K562 (cell line): ENCODE measurements around the gene RNF214. TPM values are rescaled to one million over a fixed set of nuclear protein-coding genes. Genes with fewer than 3 reads are reported as not detected.

ENCODE experiments used
- ADNP ChIP-seq: fragments of 200-800 bp; sonication (Bioruptor generic); IDR thresholded peaks from 2 replicates; pipeline ENCODE4 v1.6.1; 2016; ENCODE audit warnings: missing genetic modification characterization, missing compliant biosample characterization
- NBN ChIP-seq: fragments of 450-650 bp; IDR thresholded peaks from 2 replicates; pipeline ENCODE4 v1.6.1; 2016; ENCODE audit warnings: low read depth, mild to moderate bottlenecking
- NFE2L1 ChIP-seq: fragments of 450-650 bp; IDR thresholded peaks from 2 replicates; pipeline ENCODE4 v1.6.1; 2016; ENCODE audit warnings: missing genetic modification characterization, low read depth, mild to moderate bottlenecking, missing compliant biosample characterization, moderate library complexity, borderline replicate concordance
- NR3C1 ChIP-seq: sonication (generic); formaldehyde crosslinking; IDR thresholded peaks from 2 replicates; pipeline ENCODE4 v1.8.1; 2022; ENCODE audit warnings: missing genetic modification reagents
- ZNF274 ChIP-seq: IDR thresholded peaks from 2 replicates; pipeline ENCODE4 v1.6.1; 2011; ENCODE audit warnings: low read depth, mild to moderate bottlenecking, low read length, moderate library complexity, borderline replicate concordance
- polyA plus RNA-seq, 8 experiments: library from polyadenylated mRNA; depleted of rRNA in 4 of 8; stranded (reverse) in 5 of 8; unstranded in 3 of 8; fragments of >200 nt; fragmentation: Nextera tagmentation in 2 of 8; fragmentation: Illumina TruSeq in 1 of 8; extraction: Ambion mirVana in 2 of 8; extraction: Trizol in 1 of 8; gene quantifications; 2 replicates each; pipeline versions ENCODE4 v1.2.1 to v1.2.3, GENCODE V29; 2011 to 2014; ENCODE audit warnings: inconsistent platforms in 1 of 8, missing spikeins in 1 of 8
- total RNA-seq, 7 experiments: library from RNA; depleted of rRNA in 6 of 7; stranded (reverse); fragments of >200 nt in 6 of 7; fragmentation: Illumina TruSeq in 2 of 7; extraction: Trizol in 2 of 7; gene quantifications; 2 replicates each; pipeline versions ENCODE4 v1.2.1 to v1.2.3, GENCODE V29; 2011 to 2021; ENCODE audit warnings: low replicate concordance in 1 of 7
- TF ChIP-seq, protein P1 (sequence below): fragments of 450-650 bp; IDR thresholded peaks from 2 replicates; pipeline ENCODE4 v1.6.1; 2016; ENCODE audit warnings: low read depth

RNF214 gene
- total and polyA plus RNA-seq, 9 of the 15 experiments (the other 6 are each of a cell fraction or from before 2014, with no cell fraction given), result 6.6 to 24.8 (median 11.9) TPM

DNA sequence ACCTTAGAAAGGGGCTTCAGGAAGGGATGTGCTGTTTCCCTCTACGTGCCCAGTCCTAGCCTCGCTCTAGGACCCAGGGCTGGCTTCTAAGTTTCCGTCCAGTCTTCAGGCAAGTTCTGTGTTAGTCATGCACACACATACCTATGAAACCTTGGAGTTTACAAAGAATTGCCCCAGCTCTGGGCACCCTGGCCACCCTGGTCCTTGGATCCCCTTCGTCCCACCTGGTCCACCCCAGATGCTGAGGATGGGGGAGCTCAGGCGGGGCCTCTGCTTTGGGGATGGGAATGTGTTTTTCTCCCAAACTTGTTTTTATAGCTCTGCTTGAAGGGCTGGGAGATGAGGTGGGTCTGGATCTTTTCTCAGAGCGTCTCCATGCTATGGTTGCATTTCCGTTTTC lies 35.5 kb upstream of the RNF214 start (continued):
- TF ChIP-seq, protein P1, sequence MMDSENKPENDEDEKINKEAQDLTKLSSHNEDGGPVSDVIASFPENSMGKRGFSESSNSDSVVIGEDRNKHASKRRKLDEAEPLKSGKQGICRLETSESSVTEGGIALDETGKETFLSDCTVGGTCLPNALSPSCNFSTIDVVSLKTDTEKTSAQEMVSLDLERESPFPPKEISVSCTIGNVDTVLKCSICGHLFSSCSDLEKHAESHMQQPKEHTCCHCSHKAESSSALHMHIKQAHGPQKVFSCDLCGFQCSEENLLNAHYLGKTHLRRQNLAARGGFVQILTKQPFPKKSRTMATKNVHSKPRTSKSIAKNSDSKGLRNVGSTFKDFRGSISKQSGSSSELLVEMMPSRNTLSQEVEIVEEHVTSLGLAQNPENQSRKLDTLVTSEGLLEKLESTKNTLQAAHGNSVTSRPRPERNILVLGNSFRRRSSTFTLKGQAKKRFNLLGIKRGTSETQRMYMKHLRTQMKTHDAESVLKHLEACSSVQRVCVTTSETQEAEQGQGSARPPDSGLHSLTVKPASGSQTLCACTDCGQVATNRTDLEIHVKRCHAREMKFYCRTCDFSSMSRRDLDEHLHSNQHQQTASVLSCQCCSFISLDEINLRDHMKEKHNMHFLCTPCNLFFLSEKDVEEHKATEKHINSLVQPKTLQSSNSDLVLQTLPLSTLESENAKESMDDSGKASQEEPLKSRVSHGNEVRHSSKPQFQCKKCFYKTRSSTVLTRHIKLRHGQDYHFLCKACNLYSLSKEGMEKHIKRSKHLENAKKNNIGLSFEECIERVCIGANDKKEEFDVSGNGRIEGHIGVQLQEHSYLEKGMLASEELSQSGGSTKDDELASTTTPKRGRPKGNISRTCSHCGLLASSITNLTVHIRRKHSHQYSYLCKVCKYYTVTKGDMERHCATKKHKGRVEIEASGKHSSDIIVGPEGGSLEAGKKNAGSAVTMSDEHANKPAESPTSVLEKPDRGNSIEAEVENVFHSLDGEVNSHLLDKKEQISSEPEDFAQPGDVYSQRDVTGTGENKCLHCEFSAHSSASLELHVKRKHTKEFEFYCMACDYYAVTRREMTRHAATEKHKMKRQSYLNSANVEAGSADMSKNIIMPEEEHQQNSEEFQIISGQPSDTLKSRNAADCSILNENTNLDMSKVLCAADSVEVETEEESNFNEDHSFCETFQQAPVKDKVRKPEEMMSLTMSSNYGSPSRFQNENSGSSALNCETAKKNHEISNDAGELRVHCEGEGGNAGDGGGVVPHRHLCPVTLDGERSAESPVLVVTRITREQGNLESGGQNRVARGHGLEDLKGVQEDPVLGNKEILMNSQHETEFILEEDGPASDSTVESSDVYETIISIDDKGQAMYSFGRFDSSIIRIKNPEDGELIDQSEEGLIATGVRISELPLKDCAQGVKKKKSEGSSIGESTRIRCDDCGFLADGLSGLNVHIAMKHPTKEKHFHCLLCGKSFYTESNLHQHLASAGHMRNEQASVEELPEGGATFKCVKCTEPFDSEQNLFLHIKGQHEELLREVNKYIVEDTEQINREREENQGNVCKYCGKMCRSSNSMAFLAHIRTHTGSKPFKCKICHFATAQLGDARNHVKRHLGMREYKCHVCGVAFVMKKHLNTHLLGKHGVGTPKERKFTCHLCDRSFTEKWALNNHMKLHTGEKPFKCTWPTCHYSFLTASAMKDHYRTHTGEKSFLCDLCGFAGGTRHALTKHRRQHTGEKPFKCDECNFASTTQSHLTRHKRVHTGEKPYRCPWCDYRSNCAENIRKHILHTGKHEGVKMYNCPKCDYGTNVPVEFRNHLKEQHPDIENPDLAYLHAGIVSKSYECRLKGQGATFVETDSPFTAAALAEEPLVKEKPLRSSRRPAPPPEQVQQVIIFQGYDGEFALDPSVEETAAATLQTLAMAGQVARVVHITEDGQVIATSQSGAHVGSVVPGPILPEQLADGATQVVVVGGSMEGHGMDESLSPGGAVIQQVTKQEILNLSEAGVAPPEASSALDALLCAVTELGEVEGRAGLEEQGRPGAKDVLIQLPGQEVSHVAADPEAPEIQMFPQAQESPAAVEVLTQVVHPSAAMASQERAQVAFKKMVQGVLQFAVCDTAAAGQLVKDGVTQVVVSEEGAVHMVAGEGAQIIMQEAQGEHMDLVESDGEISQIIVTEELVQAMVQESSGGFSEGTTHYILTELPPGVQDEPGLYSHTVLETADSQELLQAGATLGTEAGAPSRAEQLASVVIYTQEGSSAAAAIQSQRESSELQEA, result no peak
- TF ChIP-seq NR3C1 (no peak), NFE2L1 (tag) (no peak), ADNP (tag) (no peak), ZNF274 (no peak), NBN (no peak)
